Right atrium auricular region (tissue), 2 donors: ENCODE measurements around the gene ACTR1A. TPM values are rescaled to one million over a fixed set of nuclear protein-coding genes. Genes with fewer than 3 reads are reported as not detected.
"Not testable (repeated sequence)": the region's sequence is repeated elsewhere in the genome, so short reads cannot be mapped to it uniquely, and the experiment has no call there.

Source experiments
- DNase-seq: peaks from one replicate; pipeline ENCODE4 v3.0.0-alpha.2; 2019; ENCODE audit warnings: low spot score
- H3K27ac ChIP-seq, 2 donors: fragments of 200-600 bp; sonication (generic); 1 replicate in 1 of 2; 2 replicates in 1 of 2; pipeline ENCODE4 v1.5.1; 2016 to 2019
- H3K27me3 ChIP-seq, 2 donors: fragments of 200-600 bp; sonication (generic); one replicate each; pipeline versions ENCODE4 v1.5.1 to v1.6.0; 2017 to 2019
- H3K36me3 ChIP-seq: fragments of 200-600 bp; sonication (generic); one replicate; pipeline ENCODE4 v1.5.1; 2016
- H3K4me1 ChIP-seq, 2 donors: fragments of 200-600 bp; sonication (generic); one replicate each; pipeline versions ENCODE4 v1.5.1 to v1.6.0; 2017 to 2019
- H3K4me3 ChIP-seq, 2 donors: fragments of 200-600 bp; sonication (generic); 1 replicate in 1 of 2; 2 replicates in 1 of 2; pipeline ENCODE4 v1.5.1; 2017 to 2019; ENCODE audit warnings: mild to moderate bottlenecking in 1 of 2, moderate library complexity in 1 of 2
- H3K9me3 ChIP-seq, 2 donors: fragments of 200-600 bp; sonication (generic); one replicate each; pipeline ENCODE4 v1.5.1; 2019
- CTCF ChIP-seq, 2 donors: fragments of 200-600 bp; sonication (generic); IDR thresholded peaks; one replicate each; pipeline ENCODE4 v1.5.1; 2019; ENCODE audit warnings: antibody characterized with exemption in 2 of 2
- total RNA-seq, 2 donors: library from RNA; depleted of rRNA; stranded (reverse); fragments of >200 nt; gene quantifications; one replicate each; pipeline ENCODE4 v1.1.0, GENCODE V29; 2016

ACTR1A gene
- total RNA-seq, 2 donors from 2014 or later, result 107 to 124 TPM

GRCh38 chr10:102461187-102462054 is 41.1 kb downstream of the ACTR1A start:
- Histone ChIP-seq H3K4me1 (peaks cover 0 to 25% of the 10 kb centered on the region in 2 donors), H3K36me3 (no peaks in the 10 kb centered on the region), H3K4me3 (peak overlapping the region; percentile 65 to 66), H3K27ac (peak overlapping the region; percentile 13 to 51), H3K9me3 (no peaks in the 10 kb centered on the region), H3K27me3 (no peaks in the 10 kb centered on the region)
- peak; percentile 82 for DNase-seq
- no peak for TF ChIP-seq CTCF (IDR thresholded peaks at IDR 0.05)

- TF ChIP-seq CTCF (IDR thresholded peaks at IDR 0.05), result no peak
- H3K36me3 ChIP-seq, result no peaks in the 10 kb centered on the region
- H3K9me3 ChIP-seq, result no peaks in the 10 kb centered on the region
- H3K4me3 ChIP-seq, result peak overlapping the region; percentile 65 to 66
- peak overlapping the region; percentile 13 to 51 for H3K27ac ChIP-seq
- no peaks in the 10 kb centered on the region for H3K27me3 ChIP-seq
- peaks cover 0 to 25% of the 10 kb centered on the region in 2 donors for H3K4me1 ChIP-seq
- DNase-seq, result no peak
These were observed 41.7 kb downstream of the ACTR1A start for GRCh38 chr10:102460836-102461186.

GRCh38 chr10:102458656-102459055 is 43.9 kb downstream of the ACTR1A start:
- no peak for TF ChIP-seq CTCF (IDR thresholded peaks at IDR 0.05)
- DNase-seq, result no peak
- Histone ChIP-seq H3K9me3 (no peaks in the 10 kb centered on the region), H3K4me1 (peaks cover 0 to 25% of the 10 kb centered on the region in 2 donors), H3K4me3 (no peak overlapping the region), H3K27ac (no peak overlapping the region), H3K36me3 (no peaks in the 10 kb centered on the region), H3K27me3 (no peaks in the 10 kb centered on the region)

GRCh38 chr10:102457591-102458150 is 44.8 kb downstream of the ACTR1A start:
- Histone ChIP-seq H3K27me3 (no peaks in the 10 kb centered on the region), H3K27ac (no peak overlapping the region), H3K36me3 (no peaks in the 10 kb centered on the region), H3K4me3 (no peak overlapping the region), H3K4me1 (peaks cover 0 to 21% of the 10 kb centered on the region in 2 donors), H3K9me3 (no peaks in the 10 kb centered on the region)
- TF ChIP-seq CTCF (IDR thresholded peaks at IDR 0.05), result no peak
- no peak for DNase-seq

- no peak for TF ChIP-seq CTCF (IDR thresholded peaks at IDR 0.05)
- Histone ChIP-seq H3K4me3 (no peak overlapping the region), H3K27ac (no peak overlapping the region), H3K9me3 (no peaks in the 10 kb centered on the region), H3K27me3 (no peaks in the 10 kb centered on the region), H3K36me3 (no peaks in the 10 kb centered on the region), H3K4me1 (peaks cover 0 to 13% of the 10 kb centered on the region in 2 donors)
- DNase-seq, result peak; percentile 74
These were observed 46.5 kb downstream of the ACTR1A start for GRCh38 chr10:102455893-102456471.

- H3K9me3 ChIP-seq, H3K27ac ChIP-seq: not testable (repeated sequence)
- H3K4me1 ChIP-seq, result peaks cover 0 to 14% of the 10 kb centered on the region in 2 donors
These were observed 47.6 kb downstream of the ACTR1A start for GRCh38 chr10:102454662-102455487.

More at GRCh38 chr10:102454662-102455487, 47.6 kb downstream of the ACTR1A start:
- not testable (repeated sequence) for H3K4me3 ChIP-seq, H3K36me3 ChIP-seq, H3K27me3 ChIP-seq, DNase-seq
